ENCODE data around the gene BCKDHA.

The BCKDHA gene

GRCh38 chr19:41397086-41398049, at the start of gene BCKDHA, which contains the start of gene EXOSC5:
BCKDHA (plus strand) TSS chr19:41397818; CDS start chr19:41397828, 10 bp downstream.
EXOSC5 (minus strand) TSS chr19:41397359; CDS start chr19:41397328, 31 bp downstream.
- peak; percentile 99 for DNase-seq

- DNase-seq: peak; percentile 14
Measured at GRCh38 chr19:41350735-41351338, 46.8 kb upstream of the BCKDHA start.

GRCh38 chr19:41351339-41352245, 46.0 kb upstream of the BCKDHA start:
- DNase-seq: peak; percentile 87

DNA sequence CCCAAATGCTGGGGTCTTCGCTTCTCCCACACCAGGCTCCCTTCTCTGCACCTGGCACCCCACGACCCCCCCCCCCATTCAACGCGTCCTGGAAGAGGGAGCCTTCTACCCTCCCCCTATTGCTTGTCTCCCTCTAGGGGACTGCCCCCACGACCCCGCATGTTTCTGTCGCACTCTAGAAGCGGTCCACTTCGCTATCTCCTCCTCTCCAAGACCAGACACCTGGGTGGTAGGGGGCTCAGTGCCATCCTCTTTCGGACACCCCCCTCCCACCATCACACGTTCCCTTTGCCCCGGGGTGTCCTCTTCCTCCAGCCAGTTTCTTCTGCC, 45.4 kb upstream of the BCKDHA start:
- no peak for DNase-seq

- peak; percentile 82 for DNase-seq
Measured at GRCh38 chr19:41352609-41353465, 44.8 kb upstream of the BCKDHA start.

DNA sequence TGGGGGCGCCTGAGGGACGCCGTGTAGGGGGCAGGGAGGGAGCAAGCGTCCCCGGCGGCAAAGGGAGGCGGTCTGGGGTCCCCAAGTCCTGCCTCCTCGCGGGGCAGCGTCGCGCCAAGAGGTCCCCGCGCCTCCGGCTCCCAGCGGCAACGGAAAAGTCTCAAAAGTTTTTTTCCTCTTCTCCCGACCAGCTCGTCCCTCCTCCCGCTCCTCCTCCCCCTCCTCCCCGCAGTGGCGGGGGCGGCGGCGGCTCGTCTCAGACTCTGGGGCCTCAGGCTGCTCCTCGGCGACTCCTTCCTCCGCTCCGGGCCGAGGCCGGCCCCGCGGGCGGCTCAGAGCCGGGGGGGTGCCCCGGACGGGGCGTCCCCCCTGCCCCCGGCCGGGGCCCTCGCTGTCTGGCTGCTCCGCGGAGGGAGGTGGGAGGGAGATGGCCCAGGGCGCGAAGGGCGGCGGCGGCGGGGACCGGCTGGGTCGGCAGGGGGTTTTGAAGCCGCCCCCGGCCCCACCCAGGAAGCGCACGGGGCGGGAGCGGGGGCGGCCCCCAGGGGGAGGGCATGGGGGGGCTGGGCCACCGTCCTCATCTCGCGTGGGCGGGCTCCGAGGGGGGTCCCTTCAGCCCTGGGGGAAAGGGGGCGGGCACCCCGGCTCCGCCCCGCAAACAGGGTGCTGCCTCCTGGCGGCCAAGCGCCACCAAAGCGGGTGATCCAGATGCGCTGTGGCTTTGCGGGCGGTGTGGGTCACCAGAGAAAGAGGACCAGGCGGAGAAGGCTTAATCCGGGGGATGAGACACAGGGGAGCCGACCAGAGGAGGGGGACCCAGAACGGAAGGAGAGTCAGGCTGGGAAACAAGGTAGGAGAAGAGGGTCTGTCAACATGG, 43.9 kb upstream of the BCKDHA start, which contains the start of gene TGFB1:
TSS of gene TGFB1 (minus strand) at position 457 of the 877 bp plus-strand sequence. CDS start 878 bp downstream, outside the sequence.
- DNase-seq: peak; percentile 94

DNA sequence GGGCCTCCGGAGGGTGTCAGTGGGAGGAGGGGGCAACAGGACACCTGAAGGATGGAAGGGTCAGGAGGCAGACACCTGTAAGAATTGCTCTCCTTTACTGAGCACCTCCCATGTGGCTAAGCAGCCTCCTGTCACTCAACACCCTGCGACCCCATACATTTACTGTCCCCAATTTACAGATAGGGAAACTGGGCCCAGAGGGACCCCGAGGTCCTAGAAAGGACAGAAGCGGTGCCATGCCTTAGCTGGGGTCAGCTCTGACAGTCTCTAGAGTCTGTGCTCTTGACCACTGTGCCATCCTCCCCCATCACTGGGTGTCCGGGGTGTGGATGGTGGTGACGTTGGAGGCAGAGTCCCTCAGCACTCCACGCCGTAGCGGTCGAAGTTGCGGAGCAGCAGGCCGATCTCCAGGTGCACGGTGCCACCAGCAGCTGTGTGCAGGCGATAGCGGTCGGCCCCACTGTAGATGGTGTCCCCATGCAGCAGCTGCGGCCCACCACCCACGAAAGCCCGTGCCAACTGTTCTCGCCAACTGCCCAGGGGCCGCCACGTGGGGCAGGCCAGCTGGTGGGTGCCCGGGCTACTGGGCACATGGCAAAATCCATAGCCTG, 43.2 kb upstream of the BCKDHA start:
- DNase-seq: no peak

DNA sequence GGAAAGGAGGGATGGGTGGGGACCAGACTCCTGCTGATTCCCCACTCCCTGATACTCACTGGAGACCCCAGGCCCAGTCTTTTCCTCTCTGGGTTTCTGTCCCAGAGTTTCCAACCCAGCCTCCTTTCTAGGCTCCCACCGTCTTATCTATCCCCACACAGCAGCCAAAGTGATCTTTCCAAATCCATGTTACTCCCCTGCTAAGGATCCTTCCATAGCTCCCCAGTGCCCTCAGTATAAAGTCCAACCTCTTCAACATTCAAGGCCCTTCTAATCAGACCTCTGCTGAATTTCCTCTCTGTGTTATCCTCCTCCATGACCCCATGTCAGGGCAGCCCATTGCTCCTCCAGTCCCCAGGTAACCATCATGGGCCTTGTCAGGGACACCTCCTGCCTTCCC, 42.6 kb upstream of the BCKDHA start:
- DNase-seq: no peak

- DNase-seq: no peak
Measured at GRCh38 chr19:41355802-41356201, 41.8 kb upstream of the BCKDHA start.

DNA sequence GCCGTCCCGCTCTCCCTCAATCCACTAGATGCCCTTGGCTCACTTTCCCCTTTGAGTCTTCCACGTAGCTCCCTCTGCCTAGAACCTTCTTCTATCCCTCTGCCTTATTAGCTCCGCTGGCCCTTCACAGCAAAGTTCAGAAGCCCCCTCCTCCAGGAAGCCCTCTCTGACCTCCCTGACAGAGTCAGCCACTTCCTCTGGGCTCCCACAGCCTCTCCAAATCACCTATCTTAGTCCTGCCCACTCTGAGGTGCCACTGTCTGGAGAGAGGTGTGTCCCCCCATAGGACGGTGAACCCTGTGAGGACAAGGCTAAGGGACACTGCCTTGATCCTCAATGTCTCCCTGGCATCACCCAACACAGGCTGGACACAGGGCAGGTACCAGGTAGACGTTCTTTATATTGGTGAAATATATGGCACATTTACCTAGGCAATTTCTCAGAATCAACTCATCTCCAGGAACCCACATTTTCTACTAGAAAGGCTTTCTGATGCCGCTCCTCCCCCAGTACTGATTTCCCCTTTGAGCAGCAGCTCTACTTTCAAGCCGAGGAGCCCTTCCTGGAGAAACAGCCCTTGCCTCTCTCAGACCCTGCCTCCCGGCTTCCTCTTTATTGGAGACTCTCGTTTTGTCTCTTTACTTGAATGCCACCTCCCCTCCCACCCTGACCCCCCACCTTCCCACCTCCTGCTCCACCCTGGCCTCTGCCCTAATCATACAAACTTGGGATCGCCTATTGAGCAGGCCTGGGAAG, 40.5 kb upstream of the BCKDHA start:
- peak; percentile 22 for DNase-seq

GRCh38 chr19:41357746-41358145, 39.9 kb upstream of the BCKDHA start:
- no peak for DNase-seq

GRCh38 chr19:41359741-41360140, 37.9 kb upstream of the BCKDHA start:
- no peak for DNase-seq

DNA sequence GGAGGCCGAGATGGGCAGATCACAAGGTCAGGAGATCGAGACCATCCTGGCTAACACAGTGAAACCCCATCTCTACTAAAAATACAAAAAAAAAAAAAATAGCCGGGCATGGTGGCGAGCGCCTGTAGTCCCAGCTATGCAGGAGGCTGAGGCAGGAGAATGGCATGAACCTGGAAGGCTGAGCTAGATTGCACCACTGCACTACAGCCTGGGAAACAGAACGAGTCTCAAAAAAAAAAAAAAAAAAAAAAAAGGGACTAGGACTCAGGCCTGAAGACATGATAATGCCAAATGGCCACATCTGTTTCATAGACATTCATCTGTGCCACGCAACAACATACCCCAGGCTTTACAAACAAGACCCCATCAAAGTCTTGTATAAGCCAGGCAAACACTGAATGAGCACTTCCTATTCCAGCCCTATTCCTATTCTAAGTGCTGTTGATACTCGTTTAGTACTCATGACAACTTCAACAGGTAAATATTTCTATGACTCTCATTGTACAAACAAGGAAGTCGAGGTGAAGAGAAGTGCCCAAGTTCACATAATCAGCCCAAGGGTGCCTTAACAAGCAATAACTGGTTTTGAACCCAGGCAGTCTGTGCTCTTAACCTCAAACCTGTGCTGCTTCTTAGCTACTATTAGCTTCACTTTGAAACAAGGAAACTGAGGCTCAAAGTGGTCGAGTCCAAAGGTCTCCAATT, 35.3 kb upstream of the BCKDHA start:
- DNase-seq: no peak

GRCh38 chr19:41363371-41363752, 34.3 kb upstream of the BCKDHA start:
- no peak for DNase-seq

DNA sequence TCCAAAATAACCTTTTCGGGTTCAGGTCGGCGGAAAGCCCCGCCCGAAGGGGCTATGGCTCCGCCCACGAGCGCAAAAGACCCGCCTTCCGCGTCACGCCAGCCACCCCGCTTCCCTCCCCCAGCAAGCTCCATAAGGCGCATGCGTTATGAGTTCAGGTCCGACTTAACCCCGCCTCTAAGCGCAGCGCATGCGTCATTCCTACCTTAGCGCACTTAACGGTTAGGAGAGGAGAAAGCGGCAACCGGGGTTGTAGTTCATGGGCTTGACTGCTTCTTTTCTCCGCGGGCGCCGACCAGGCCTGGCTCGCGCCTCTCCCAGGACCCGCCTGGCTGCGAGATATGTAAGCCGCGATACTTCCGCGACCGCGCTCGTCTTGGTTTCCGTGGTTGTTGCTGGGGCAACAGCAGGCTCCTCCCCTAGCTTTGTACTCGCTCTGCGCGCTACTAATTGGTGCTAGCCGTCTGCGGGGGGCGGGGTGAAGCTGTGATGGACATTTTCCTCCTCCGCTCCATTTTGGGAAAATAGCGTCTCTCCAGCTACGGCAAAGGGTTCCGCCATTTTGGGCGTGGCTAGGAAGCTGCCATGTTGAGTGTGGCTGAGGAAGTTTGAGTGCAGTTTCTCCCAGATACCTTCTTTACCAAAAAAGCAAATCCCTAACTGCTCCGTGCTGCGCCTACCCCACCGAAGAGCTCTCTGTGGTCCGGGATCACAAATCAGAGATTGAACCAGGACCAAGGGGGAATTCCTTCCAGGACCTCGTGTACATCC, 33.7 kb upstream of the BCKDHA start, which contains the start of gene B9D2:
TSS of gene B9D2 (minus strand) at position 397 of the 771 bp plus-strand sequence. CDS start 630 bp downstream, outside the sequence.
- peak; percentile 99 for DNase-seq

GRCh38 chr19:41364524-41365391, 32.9 kb upstream of the BCKDHA start:
- DNase-seq: no peak

DNA sequence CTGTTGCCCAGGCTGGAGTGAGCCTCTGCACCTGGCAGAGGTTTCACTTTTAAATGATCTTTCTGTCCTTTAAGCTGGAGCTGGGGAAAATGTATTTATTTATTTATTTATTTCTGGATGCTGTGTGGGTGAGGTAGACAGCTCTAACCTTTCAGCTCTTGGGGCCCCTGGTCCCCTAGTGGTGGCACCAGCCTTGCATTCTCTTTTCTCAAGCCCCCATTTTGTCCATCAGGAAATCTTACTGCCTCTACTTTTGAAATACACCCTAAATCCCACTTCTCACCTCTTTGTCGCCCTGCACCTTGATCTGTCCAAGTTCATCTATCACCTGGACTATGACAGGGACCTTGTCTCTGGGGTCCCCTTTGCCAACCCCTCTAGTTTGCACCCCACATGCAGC, 31.5 kb upstream of the BCKDHA start:
- DNase-seq: no peak

Data from activated CD4-positive, alpha-beta T cell treated with anti-CD3 and anti-CD28 coated beads, Interleukin-2, amount 50 U/mL, for 16 hours (primary cell).